ENCODE data around the gene ARHGAP15. TPM values are rescaled to one million over a fixed set of nuclear protein-coding genes. Genes with fewer than 3 reads are reported as not detected.

ARHGAP15 gene
- total RNA-seq, 4 donors from 2014 or later, result 7.9 to 32.5 (median 20.7) TPM

- no peak for TF ChIP-seq CTCF (IDR thresholded peaks at IDR 0.05; ENCODE audit: low read depth)
These were observed 576.0 kb downstream of the ARHGAP15 start for GRCh38 chr2:143705108-143705707.

DNA sequence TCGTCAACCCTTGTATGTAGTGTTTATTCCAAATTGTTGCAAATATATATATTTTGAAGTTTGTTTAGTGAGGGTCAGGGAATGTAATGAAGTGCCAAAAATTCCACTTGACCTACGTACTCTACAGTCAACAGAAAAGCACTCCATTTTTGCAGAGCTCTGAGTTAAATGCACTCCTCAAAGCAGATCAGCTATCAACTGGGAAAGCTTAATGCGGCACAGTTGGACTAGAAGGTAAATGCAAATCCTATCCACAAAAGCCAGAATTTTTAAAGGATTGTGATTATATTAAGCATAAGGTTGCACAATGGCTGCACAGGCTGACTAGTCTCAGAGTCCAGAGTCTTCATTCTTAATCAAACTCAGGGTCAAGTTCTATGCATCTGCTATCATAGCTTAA, 577.1 kb downstream of the ARHGAP15 start:
- no peak for TF ChIP-seq CTCF (IDR thresholded peaks at IDR 0.05; ENCODE audit: low read depth)

- no peak for TF ChIP-seq CTCF (IDR thresholded peaks at IDR 0.05; ENCODE audit: low read depth)
These were observed 579.5 kb downstream of the ARHGAP15 start for GRCh38 chr2:143708682-143709081.

DNA sequence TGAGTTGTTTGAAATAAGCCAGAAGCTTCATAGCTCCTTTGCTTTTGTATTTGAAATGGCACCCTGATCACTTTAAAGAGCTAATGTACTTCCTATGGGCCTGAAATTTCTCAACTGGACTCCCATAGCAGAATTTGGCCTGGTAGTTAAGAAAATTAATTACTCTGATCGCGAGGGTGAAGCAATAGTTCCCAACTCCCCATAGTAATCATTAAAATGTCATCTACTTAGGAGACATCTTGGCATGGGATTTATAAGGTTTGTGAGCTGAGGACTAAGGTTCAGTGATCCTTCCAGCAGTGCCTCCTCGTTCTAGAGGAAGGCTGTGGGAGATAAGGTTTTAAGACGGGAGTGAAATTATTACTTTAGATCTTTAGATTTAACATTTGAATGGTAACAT, 581.0 kb downstream of the ARHGAP15 start:
- TF ChIP-seq CTCF (IDR thresholded peaks at IDR 0.05; ENCODE audit: low read depth), result no peak

GRCh38 chr2:143710879-143711278, 581.7 kb downstream of the ARHGAP15 start:
- no peak for TF ChIP-seq CTCF (IDR thresholded peaks at IDR 0.05; ENCODE audit: low read depth)

DNA sequence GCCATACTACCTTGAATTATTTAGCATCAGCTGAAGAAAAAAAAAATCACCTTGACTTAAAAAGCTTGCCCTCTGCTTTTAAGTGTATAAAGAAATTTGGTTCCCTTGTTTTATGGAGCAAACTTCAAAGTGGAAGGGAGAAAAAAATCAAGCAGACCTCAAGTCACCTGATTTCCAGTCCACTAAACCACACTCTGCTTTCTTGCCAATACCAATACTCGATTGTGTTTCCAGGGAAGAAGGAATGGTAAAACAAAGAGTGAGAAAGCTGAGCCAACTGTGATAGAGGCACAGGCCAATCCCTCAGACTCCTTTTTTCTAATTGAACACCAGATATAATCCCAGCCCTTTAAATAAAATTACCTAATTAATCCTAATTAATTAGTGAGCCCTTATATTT, 587.3 kb downstream of the ARHGAP15 start:
- TF ChIP-seq CTCF (IDR thresholded peaks at IDR 0.05; ENCODE audit: low read depth), result no peak

- no peak for TF ChIP-seq CTCF (IDR thresholded peaks at IDR 0.05; ENCODE audit: low read depth)
These were observed 587.8 kb downstream of the ARHGAP15 start for GRCh38 chr2:143717053-143717452.
